ENCODE results near the gene OPCML. TPM values are rescaled to one million over a fixed set of nuclear protein-coding genes. Genes with fewer than 3 reads are reported as not detected.

Gene OPCML
- total RNA-seq, 4 donors from 2014 or later: not detected

DNA sequence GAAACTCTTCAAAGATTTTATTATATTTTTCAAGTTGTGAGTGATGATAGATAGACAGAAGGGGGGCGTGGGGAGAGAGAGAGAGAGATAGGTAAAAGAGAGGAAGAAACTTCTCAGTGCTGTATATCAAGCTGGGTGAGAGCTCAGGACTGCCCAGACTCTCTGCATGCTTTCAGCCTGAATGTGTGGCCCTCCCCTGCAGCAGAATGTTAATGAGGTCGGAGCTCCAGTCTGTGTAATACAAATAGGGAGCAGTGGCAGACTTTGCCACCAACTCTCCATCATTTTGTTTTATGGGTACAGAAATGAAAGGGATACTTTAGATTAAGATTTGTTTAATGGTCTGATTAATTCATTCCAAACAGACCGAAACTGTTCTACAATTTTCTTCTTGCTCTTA lies 752.8 kb downstream of the OPCML start:
- no peak for DNase-seq
- H3K4me1 ChIP-seq: no peaks in the 10 kb centered on the region
- H3K27ac ChIP-seq: no peak overlapping the region
- TF ChIP-seq, protein P1, sequence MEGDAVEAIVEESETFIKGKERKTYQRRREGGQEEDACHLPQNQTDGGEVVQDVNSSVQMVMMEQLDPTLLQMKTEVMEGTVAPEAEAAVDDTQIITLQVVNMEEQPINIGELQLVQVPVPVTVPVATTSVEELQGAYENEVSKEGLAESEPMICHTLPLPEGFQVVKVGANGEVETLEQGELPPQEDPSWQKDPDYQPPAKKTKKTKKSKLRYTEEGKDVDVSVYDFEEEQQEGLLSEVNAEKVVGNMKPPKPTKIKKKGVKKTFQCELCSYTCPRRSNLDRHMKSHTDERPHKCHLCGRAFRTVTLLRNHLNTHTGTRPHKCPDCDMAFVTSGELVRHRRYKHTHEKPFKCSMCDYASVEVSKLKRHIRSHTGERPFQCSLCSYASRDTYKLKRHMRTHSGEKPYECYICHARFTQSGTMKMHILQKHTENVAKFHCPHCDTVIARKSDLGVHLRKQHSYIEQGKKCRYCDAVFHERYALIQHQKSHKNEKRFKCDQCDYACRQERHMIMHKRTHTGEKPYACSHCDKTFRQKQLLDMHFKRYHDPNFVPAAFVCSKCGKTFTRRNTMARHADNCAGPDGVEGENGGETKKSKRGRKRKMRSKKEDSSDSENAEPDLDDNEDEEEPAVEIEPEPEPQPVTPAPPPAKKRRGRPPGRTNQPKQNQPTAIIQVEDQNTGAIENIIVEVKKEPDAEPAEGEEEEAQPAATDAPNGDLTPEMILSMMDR (IDR thresholded peaks at IDR 0.05): no peak
- no peak for TF ChIP-seq POLR2AphosphoS5 (IDR thresholded peaks at IDR 0.05)
- TF ChIP-seq POLR2A (IDR thresholded peaks at IDR 0.05): no peak
- no peak for TF ChIP-seq EP300 (IDR thresholded peaks at IDR 0.05; ENCODE audit: low read depth)
- H3K36me3 ChIP-seq: no peaks in the 10 kb centered on the region
- WGBS, 2 donors (ENCODE audit: low coverage in 1 of 2): 34 to 53% methylated on average over 3 of the region's 3 CpGs
- no peaks in the 10 kb centered on the region for H3K9me3 ChIP-seq
- no peak overlapping the region for H3K4me3 ChIP-seq
- H3K27me3 ChIP-seq: no peaks in the 10 kb centered on the region
- intact Hi-C loops (cut with DNase I; ENCODE audit: low total_unique reads): no loop called here
- in situ Hi-C loops (cut with MboI; ENCODE audit: low pct_ligation_motif_present in 1 of 4, low pct_unique_long_range_greater_than_20kb in 1 of 4, low sequenced_read_pairs in 3 of 4): no loop called here

DNA sequence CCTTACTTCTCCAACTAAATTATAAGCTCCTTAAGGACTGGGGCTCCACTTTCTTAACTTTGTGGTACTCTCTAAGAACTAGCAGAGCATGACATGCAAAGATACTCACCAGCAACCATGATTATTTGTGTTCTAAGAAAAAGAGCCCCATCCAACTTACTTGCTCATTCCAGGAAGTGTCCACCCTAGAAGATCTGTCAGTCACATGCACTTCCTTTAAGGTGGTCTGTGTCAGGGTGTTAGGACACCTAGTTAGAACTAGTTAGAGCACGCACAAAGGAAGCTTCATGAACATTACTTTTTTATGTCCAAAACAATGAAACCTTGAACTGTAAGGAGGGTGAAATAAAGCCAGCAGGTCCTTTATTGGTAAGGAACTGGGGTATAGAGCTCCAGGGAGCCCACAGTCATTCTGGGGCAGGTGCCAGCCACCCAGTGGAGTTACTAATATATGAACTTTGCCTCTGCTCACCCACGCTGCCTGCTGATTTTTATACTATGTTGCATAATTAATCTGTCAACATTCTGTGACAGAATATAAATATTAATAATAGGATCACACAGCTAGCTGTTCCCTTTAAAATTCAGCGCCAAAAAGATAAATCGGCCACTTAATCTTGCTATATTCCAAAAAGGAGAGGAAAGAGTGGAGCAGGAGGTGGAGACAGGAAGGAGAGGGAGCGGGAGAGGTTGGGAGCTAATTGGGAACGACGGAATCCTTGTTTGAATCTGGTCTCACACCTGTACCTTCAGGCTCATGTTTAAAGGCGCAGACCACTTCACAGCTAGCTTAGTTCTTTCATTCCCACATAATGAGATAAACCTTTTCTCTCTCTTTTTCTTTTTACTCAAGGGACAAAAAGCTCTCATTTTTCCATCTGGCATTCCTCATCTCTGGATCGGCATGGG lies 755.0 kb downstream of the OPCML start:
- DNase-seq: no peak
- Histone ChIP-seq H3K27me3 (no peaks in the 10 kb centered on the region), H3K4me1 (no peaks in the 10 kb centered on the region), H3K36me3 (no peaks in the 10 kb centered on the region), H3K4me3 (no peak overlapping the region), H3K9me3 (no peaks in the 10 kb centered on the region), H3K27ac (no peak overlapping the region)
- WGBS, 2 donors (ENCODE audit: low coverage in 1 of 2): 55% methylated on average over 9 of the region's 9 CpGs
- in situ Hi-C loops (cut with MboI; ENCODE audit: low pct_ligation_motif_present in 1 of 4, low pct_unique_long_range_greater_than_20kb in 1 of 4, low sequenced_read_pairs in 3 of 4) (no loop called here), intact Hi-C loops (cut with DNase I; ENCODE audit: low total_unique reads) (no loop called here)
- TF ChIP-seq POLR2AphosphoS5 (IDR thresholded peaks at IDR 0.05) (no peak), EP300 (IDR thresholded peaks at IDR 0.05; ENCODE audit: low read depth) (no peak), POLR2A (IDR thresholded peaks at IDR 0.05) (no peak)
- TF ChIP-seq, protein P1 (IDR thresholded peaks at IDR 0.05): no peak

DNA sequence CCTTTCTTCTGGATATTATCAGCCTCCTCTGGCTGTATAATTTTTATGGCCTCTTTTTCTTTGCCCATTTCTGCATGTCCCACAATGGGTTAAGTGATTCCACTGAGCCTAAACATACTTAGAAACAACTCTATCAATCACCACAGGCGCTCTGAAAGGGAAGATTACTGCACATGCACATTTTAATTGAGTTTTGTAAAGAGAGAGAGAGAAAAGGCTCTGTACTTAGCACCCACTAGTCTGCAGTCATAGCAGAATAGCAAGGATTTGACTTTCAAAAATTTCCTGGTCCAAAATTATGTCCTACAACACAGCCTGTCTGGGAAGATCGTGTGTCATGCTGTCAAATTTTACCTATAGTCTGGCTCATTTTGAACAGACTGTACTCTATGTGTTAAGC lies 758.5 kb downstream of the OPCML start:
- TF ChIP-seq POLR2AphosphoS5 (IDR thresholded peaks at IDR 0.05) (no peak), EP300 (IDR thresholded peaks at IDR 0.05; ENCODE audit: low read depth) (no peak), POLR2A (IDR thresholded peaks at IDR 0.05) (no peak)
- TF ChIP-seq, protein P1 (IDR thresholded peaks at IDR 0.05): no peak
- H3K36me3 ChIP-seq: no peaks in the 10 kb centered on the region
- no peak overlapping the region for H3K4me3 ChIP-seq
- in situ Hi-C loops (cut with MboI; ENCODE audit: low pct_ligation_motif_present in 1 of 4, low pct_unique_long_range_greater_than_20kb in 1 of 4, low sequenced_read_pairs in 3 of 4): no loop called here
- intact Hi-C loops (cut with DNase I; ENCODE audit: low total_unique reads): loop anchor here (5.0 kb wide), 1 partner anchor 274 kb away; no protein-coding TSS in a partner anchor
- 33 to 44% methylated on average over 1 to 2 of the region's 2 CpGs for WGBS, 2 donors (ENCODE audit: low coverage in 1 of 2)
- H3K4me1 ChIP-seq: no peaks in the 10 kb centered on the region
- no peaks in the 10 kb centered on the region for H3K27me3 ChIP-seq
- no peaks in the 10 kb centered on the region for H3K9me3 ChIP-seq
- DNase-seq: no peak
- no peak overlapping the region for H3K27ac ChIP-seq

DNA sequence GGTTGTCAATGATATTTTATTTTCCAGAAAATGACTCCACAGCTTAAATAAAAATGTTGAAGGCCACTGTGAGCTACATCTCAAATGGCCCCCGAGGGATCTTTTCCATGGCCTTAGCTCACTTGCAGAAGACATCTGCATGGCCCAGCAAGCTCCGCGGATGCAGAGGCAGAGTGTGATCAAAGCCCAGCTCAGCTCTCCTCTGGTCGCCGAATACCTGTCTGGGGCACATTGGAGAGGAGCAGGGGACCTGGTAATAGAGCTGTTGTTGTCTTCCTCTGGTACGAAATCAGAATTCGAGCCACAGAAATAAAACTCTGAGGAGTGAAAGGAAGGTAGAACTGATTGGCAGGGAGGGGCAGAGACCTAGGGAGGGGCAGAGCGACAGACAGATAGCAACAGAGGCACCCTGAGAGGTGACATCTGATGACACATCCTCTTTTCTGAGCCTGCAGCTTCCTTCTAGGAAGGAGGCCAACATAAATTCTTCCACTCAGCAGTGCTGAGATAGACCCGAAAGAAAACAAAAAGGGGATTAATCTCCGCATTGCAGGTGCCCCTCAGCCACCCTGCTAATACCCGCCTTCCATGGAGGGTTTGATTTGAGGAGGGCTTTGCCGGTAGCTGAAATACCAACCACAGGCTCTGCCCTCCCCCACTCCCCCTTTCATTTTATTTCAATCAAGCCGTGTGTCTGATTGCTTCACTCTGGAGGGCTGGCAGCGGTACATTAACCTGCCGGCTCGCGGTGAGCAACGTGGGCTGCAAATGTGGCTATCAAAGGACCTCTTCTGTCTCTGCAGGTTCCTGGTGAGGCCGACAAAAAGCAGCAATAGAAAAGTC lies 759.4 kb downstream of the OPCML start:
- Histone ChIP-seq H3K27ac (no peak overlapping the region), H3K27me3 (no peaks in the 10 kb centered on the region), H3K36me3 (no peaks in the 10 kb centered on the region), H3K4me3 (no peak overlapping the region), H3K9me3 (no peaks in the 10 kb centered on the region), H3K4me1 (no peaks in the 10 kb centered on the region)
- DNase-seq: no peak
- in situ Hi-C loops (cut with MboI; ENCODE audit: low pct_ligation_motif_present in 1 of 4, low pct_unique_long_range_greater_than_20kb in 1 of 4, low sequenced_read_pairs in 3 of 4) (no loop called here), intact Hi-C loops (cut with DNase I; ENCODE audit: low total_unique reads) (loop anchor here (5.0 kb wide), 1 partner anchor 274 kb away; no protein-coding TSS in a partner anchor)
- WGBS, 2 donors (ENCODE audit: low coverage in 1 of 2): 43 to 71% methylated on average over 5 to 19 of the region's 19 CpGs
- TF ChIP-seq POLR2A (IDR thresholded peaks at IDR 0.05) (no peak), POLR2AphosphoS5 (IDR thresholded peaks at IDR 0.05) (no peak), EP300 (IDR thresholded peaks at IDR 0.05; ENCODE audit: low read depth) (no peak)
- TF ChIP-seq, protein P1 (IDR thresholded peaks at IDR 0.05): no peak

Data from transverse colon (tissue), 4 donors.